GM12872 (cell line): Measurements from ENCODE around the gene RAB15.

Source experiments
- TF ChIP-seq, protein P1 (sequence below): IDR thresholded peaks from 3 replicates; pipeline ENCODE4 v1.5.1; 2011; ENCODE audit warnings: low read depth, mild to moderate bottlenecking, low read length, moderate library complexity; ENCODE audit not compliant: insufficient read depth

RAB15 gene

DNA sequence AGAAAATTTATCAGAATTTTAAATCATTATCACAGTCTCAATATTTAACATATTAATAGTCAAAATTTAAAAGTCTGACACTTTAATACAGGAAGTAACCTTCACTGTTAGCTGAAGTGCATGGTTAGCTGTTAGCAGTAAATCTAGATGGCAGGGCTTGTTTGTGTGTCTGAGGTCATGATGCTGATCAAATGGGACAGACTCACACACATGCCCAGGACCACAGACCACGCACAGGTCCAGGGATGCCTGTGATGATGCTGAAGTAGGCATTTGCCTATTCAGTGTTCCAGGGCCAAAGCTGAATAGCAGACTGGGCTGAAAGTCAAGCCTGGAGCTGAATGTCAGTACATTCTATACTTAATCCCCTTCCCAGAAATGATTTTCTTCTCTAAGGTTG is 35.1 kb upstream of the RAB15 start:
- TF ChIP-seq, protein P1, sequence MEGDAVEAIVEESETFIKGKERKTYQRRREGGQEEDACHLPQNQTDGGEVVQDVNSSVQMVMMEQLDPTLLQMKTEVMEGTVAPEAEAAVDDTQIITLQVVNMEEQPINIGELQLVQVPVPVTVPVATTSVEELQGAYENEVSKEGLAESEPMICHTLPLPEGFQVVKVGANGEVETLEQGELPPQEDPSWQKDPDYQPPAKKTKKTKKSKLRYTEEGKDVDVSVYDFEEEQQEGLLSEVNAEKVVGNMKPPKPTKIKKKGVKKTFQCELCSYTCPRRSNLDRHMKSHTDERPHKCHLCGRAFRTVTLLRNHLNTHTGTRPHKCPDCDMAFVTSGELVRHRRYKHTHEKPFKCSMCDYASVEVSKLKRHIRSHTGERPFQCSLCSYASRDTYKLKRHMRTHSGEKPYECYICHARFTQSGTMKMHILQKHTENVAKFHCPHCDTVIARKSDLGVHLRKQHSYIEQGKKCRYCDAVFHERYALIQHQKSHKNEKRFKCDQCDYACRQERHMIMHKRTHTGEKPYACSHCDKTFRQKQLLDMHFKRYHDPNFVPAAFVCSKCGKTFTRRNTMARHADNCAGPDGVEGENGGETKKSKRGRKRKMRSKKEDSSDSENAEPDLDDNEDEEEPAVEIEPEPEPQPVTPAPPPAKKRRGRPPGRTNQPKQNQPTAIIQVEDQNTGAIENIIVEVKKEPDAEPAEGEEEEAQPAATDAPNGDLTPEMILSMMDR, result no peak

GRCh38 chr14:65006261-65006721 is 34.2 kb upstream of the RAB15 start:
- TF ChIP-seq, protein P1, result no peak

- TF ChIP-seq, protein P1, result no peak
Measured at GRCh38 chr14:65003394-65003793, 31.3 kb upstream of the RAB15 start.

GRCh38 chr14:65002586-65003210 is 30.6 kb upstream of the RAB15 start:
- TF ChIP-seq, protein P1, result no peak

DNA sequence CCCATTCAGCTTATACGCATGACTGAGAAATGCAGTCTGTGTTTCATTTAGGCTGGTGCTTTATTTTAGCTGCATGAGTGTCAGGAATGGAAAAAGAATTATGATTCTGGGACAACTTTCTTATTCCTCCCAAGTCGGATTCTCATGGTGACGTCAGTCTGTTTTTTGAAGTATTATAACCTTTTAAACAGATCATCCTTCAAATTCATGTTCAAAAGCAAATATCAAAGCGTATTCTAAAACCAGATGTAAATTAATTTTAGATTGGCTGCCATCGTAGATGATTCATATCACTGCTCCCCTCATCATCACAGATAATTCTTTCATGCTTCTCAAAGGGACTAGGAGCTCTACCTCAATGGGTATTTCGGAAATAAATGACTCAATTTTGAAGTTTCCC is 29.6 kb upstream of the RAB15 start:
- TF ChIP-seq, protein P1, result no peak

DNA sequence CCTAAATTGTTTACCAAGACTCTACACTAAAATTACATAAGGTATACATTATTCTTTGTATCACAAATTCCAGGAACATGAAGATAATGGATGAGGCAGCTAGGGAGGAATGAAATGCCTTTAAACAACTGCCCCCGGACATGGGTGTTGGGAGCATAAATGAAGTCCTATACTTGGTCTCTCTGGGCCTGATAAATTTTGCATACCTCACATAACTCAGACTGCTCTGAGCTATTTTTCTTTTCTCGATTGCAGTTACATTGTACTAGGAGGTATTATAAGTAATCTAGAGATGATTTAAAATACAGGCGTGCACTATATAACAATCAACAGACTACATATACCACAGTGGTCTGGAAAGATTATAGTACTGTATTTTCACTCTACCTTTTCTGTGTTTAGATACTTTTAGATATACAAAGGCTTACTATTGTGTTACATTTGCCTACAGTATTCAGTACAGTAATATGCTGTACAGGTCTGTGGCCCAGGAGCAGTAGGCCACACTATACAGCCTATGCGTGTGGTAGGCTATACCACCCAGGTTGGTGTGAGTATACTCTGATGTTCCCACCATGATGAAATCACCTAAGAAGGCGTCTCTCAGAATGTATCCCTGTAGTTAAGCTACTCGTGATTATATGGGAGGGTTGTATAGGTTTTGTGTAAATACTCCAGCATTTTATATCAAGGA is 28.9 kb upstream of the RAB15 start:
- TF ChIP-seq, protein P1, result no peak

DNA sequence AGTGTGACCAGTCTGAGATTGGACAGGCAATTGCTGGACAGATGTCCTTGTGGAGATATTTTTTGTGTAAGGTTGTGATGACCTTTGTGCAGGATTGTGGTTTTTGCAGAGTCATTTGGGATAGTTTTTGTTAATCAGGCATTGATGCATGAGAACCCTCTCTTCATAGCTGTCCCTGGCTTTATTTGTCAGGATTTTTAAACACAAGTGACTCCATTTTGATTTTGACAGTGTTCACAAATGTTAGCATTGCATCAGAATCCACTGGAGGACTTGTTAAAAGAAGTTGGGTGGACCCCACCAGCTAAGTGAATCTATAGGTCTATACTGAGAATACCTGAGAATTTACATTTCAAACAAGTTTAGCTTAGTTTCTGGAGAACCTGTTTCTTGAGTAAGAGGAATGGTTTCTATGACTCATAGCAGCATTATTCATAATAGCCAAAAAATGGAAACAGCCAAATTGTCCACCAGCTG is 26.4 kb upstream of the RAB15 start:
- TF ChIP-seq, protein P1, result no peak
